Measurements from ENCODE around the gene SIRT5.

DNA sequence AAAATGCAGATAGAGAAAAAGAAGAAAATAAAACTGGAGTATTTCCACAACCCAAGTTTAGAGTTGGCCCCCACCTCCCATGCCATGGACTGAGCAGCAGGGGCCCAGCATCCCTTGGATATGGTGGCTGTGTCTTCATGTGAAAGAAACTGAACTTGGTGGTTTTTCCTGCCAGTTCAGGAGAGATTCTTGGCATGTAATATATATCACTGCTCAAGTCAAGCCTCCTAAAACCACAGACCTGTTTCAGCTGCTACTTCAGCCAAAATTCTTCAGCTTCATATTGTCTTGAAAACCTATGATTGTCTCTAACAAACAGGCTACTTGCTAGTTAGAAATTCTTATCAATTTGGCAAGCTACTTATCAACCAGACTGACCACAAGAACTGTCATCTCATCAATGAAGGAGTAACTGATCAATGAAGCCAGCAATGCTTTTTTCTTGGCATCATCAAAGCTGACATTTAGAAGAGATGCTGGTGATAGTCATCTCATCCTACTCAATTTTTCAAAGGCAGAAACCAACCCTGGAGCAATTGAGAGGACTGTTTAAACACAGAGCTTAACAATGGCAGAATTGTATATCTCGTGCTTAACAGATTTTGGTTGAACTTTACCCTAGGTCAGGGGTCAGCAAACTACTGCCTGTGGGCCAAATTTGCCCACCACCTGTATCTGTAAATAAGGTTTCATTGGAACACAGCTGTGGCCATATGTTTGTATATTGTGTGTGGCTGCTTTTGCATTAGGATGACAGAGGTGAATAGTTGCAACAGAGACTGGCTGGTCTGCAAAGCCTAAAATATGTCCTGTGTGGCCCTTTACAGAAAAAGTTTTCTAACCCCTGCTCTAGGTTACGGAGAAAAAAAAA lies 30.4 kb downstream of the SIRT5 start:
- TF ChIP-seq, protein P1, sequence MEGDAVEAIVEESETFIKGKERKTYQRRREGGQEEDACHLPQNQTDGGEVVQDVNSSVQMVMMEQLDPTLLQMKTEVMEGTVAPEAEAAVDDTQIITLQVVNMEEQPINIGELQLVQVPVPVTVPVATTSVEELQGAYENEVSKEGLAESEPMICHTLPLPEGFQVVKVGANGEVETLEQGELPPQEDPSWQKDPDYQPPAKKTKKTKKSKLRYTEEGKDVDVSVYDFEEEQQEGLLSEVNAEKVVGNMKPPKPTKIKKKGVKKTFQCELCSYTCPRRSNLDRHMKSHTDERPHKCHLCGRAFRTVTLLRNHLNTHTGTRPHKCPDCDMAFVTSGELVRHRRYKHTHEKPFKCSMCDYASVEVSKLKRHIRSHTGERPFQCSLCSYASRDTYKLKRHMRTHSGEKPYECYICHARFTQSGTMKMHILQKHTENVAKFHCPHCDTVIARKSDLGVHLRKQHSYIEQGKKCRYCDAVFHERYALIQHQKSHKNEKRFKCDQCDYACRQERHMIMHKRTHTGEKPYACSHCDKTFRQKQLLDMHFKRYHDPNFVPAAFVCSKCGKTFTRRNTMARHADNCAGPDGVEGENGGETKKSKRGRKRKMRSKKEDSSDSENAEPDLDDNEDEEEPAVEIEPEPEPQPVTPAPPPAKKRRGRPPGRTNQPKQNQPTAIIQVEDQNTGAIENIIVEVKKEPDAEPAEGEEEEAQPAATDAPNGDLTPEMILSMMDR (conservative IDR thresholded peaks at IDR 0.05; ENCODE audit: low read depth, low read length), result no peak
- TF ChIP-seq EZH2phosphoT487 (IDR thresholded peaks at IDR 0.05; ENCODE audit: borderline replicate concordance, low read length), result no peak

Data from PC-3 (cell line).